ENCODE results near the gene MAP2K3.
"Not testable (repeated sequence)": the region's sequence is repeated elsewhere in the genome, so short reads cannot be mapped to it uniquely, and the experiment has no call there.

The MAP2K3 gene

GRCh38 chr17:21318439-21318838 is 33.9 kb downstream of the MAP2K3 start:
- Histone ChIP-seq H3K9ac (ENCODE audit: low read length) (no peak overlapping the region), H4K20me1 (ENCODE audit: insufficient read depth, low read length) (no peaks in the 10 kb centered on the region), H3K9me2 (ENCODE audit: low read depth, low read length) (no peaks in the 10 kb centered on the region), H3F3A (ENCODE audit: insufficient read depth, low read length) (no peaks in the 10 kb centered on the region), H2AFZ (ENCODE audit: low read length) (no peak overlapping the region), H3K27me3 (ENCODE audit: insufficient read depth, low read length) (no peaks in the 10 kb centered on the region), H3K4me2 (ENCODE audit: low read length) (no peak overlapping the region), H3K27ac (ENCODE audit: low read depth, low read length, poor library complexity, severe bottlenecking) (no peak overlapping the region), H3K9me3 (ENCODE audit: low read length) (no peaks in the 10 kb centered on the region), H3K4me1 (ENCODE audit: insufficient read depth, low read length, severe bottlenecking) (peaks cover 4% of the 10 kb centered on the region), H3K79me2 (ENCODE audit: insufficient read depth, low read length) (no peaks in the 10 kb centered on the region), H3K4me3 (ENCODE audit: low read depth, low read length, poor library complexity, severe bottlenecking) (no peak overlapping the region), H3K36me3 (ENCODE audit: insufficient read depth, low read length) (no peaks in the 10 kb centered on the region)
- TF ChIP-seq EZH2 (IDR thresholded peaks at IDR 0.05; ENCODE audit: borderline replicate concordance, low read length): no peak
- TF ChIP-seq CTCF (IDR thresholded peaks at IDR 0.05; ENCODE audit: low read length): no peak

DNA sequence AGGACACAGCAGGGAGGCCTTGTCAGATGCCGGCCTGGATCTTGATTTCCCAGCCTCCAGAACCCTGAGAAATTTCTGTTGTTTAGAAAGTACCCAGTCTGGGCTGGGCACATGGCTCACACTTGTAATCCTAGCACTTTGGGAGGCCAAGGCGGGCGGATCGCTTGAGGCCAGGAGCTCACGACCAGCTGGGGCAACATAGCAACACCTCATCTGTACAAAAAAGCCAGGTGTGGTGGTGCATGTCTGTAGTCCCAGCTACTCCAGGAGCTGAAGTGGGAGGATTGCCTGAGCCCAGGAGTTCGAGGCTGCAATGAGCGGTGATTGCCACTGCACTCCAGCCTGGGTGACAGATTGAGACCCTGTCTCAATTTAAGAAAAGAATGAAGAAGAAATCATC is 34.3 kb downstream of the MAP2K3 start:
- not testable (repeated sequence) for H3K9ac ChIP-seq (ENCODE audit: low read length); H3K27ac ChIP-seq (ENCODE audit: low read depth, low read length, poor library complexity, severe bottlenecking); H3K9me3 ChIP-seq (ENCODE audit: low read length); H3K79me2 ChIP-seq (ENCODE audit: insufficient read depth, low read length); H4K20me1 ChIP-seq (ENCODE audit: insufficient read depth, low read length); H3F3A ChIP-seq (ENCODE audit: insufficient read depth, low read length); H3K27me3 ChIP-seq (ENCODE audit: insufficient read depth, low read length); H3K36me3 ChIP-seq (ENCODE audit: insufficient read depth, low read length); H3K4me3 ChIP-seq (ENCODE audit: low read depth, low read length, poor library complexity, severe bottlenecking); H2AFZ ChIP-seq (ENCODE audit: low read length); H3K4me1 ChIP-seq (ENCODE audit: insufficient read depth, low read length, severe bottlenecking); H3K9me2 ChIP-seq (ENCODE audit: low read depth, low read length); H3K4me2 ChIP-seq (ENCODE audit: low read length)

DNA sequence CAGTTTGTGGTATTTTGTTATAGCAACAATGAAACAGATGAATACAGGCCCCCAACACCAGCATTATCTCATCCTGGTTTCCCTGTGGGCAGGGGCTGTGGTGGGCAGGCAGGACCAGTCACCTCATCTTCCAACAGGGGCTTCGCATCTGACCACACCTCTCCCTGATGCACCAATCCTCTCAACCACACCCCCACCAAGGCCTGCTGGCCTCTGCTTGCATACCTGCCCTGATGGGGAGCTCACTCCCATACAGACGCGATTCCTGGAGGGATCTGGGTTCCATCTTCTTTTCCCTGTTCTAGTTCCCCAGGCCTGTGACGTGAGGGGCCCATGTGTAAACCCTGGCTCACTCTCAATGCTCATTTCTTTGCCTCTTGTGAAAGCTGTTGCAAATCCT is 34.7 kb downstream of the MAP2K3 start:
- not testable (repeated sequence) for H3F3A ChIP-seq (ENCODE audit: insufficient read depth, low read length); H4K20me1 ChIP-seq (ENCODE audit: insufficient read depth, low read length); H3K4me3 ChIP-seq (ENCODE audit: low read depth, low read length, poor library complexity, severe bottlenecking); H2AFZ ChIP-seq (ENCODE audit: low read length); H3K36me3 ChIP-seq (ENCODE audit: insufficient read depth, low read length); H3K79me2 ChIP-seq (ENCODE audit: insufficient read depth, low read length); H3K9ac ChIP-seq (ENCODE audit: low read length); H3K9me3 ChIP-seq (ENCODE audit: low read length); H3K4me2 ChIP-seq (ENCODE audit: low read length); H3K27ac ChIP-seq (ENCODE audit: low read depth, low read length, poor library complexity, severe bottlenecking); H3K27me3 ChIP-seq (ENCODE audit: insufficient read depth, low read length); H3K9me2 ChIP-seq (ENCODE audit: low read depth, low read length)
- H3K4me1 ChIP-seq (ENCODE audit: insufficient read depth, low read length, severe bottlenecking): peaks cover 12% of the 10 kb centered on the region

DNA sequence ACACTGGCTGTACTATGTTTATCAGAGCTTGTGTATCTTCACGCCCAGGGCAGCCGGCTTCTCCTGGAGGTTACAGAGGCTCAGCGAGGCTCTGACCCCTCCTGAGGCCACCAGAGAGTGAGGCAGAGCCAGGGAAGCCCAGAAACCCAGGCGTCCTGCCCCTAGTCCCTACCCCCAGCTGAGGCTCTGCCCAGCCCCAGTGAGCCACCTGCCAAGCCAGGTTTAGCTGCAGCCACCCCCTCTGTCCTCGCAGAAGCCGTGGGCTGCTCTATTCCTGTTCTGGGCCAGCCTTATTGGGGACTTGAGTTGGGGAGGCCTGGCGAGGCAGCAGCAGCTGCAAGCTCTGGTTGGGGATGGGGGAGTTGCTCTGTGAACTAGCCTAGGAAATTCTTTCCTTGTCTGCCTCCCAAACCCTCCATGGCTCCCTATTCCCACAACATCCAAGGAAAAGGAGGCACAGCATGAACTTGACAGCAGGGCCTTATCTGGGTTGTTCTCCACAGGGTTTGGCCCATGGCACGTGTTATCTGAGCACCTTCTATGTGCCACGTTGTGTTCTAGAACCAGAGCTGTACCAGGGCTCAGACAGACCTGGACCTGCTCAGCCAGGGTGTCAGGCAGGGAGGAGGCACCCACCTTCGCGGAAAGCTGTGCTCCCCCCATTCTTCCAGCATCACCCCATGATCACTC is 35.3 kb downstream of the MAP2K3 start:
- not testable (repeated sequence) for H2AFZ ChIP-seq (ENCODE audit: low read length); H3K4me3 ChIP-seq (ENCODE audit: low read depth, low read length, poor library complexity, severe bottlenecking); H3K9ac ChIP-seq (ENCODE audit: low read length); H3K9me3 ChIP-seq (ENCODE audit: low read length); H3K27ac ChIP-seq (ENCODE audit: low read depth, low read length, poor library complexity, severe bottlenecking); H3F3A ChIP-seq (ENCODE audit: insufficient read depth, low read length); H3K27me3 ChIP-seq (ENCODE audit: insufficient read depth, low read length); H4K20me1 ChIP-seq (ENCODE audit: insufficient read depth, low read length); H3K36me3 ChIP-seq (ENCODE audit: insufficient read depth, low read length); H3K79me2 ChIP-seq (ENCODE audit: insufficient read depth, low read length); H3K4me2 ChIP-seq (ENCODE audit: low read length); H3K9me2 ChIP-seq (ENCODE audit: low read depth, low read length)
- H3K4me1 ChIP-seq (ENCODE audit: insufficient read depth, low read length, severe bottlenecking): peaks cover 18% of the 10 kb centered on the region

DNA sequence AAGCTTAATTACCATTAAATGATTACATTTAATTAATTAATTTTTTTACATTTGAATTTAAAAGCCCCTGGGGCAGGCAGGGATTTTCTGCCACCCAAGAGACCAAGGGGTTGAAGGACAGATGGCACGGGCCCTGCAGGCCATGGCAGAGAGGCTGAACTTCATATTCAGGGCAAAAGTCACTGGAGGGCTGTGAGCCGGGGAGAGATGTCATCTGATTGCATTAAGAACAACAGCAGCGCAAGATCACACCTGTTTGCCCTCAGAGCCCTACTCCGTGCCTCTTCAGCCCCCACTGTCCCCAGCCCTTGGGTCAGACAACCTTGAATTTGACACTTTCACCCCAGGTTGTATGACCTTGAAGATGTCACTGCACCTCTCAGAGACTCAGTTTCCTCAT is 35.9 kb downstream of the MAP2K3 start:
- not testable (repeated sequence) for H3K36me3 ChIP-seq (ENCODE audit: insufficient read depth, low read length); H3K79me2 ChIP-seq (ENCODE audit: insufficient read depth, low read length); H3K27me3 ChIP-seq (ENCODE audit: insufficient read depth, low read length); H3K9me3 ChIP-seq (ENCODE audit: low read length); H3K4me2 ChIP-seq (ENCODE audit: low read length); H3K4me3 ChIP-seq (ENCODE audit: low read depth, low read length, poor library complexity, severe bottlenecking); H4K20me1 ChIP-seq (ENCODE audit: insufficient read depth, low read length); H2AFZ ChIP-seq (ENCODE audit: low read length); H3K9me2 ChIP-seq (ENCODE audit: low read depth, low read length); H3K27ac ChIP-seq (ENCODE audit: low read depth, low read length, poor library complexity, severe bottlenecking); H3K9ac ChIP-seq (ENCODE audit: low read length); H3F3A ChIP-seq (ENCODE audit: insufficient read depth, low read length)
- H3K4me1 ChIP-seq (ENCODE audit: insufficient read depth, low read length, severe bottlenecking): peaks cover 18% of the 10 kb centered on the region

DNA sequence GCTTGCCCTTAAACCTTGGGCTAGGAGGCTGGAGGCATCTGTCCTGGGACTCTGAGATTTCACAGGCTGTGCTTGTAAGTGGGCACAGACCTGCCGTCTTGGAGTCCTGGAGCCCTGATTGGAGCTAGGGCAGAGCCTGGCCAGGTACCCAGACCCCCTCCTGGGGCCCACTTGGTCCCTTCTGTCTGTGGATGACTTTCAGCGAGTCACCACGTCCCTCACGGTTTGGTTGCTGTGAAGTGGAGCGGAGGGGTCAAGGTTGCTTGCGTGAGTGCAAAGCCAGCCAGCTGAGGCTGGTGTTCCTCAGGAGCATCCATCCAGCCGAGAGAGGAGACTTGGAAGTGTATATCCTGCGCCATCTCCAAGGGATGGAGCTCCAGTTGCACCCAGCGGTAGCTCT is 36.5 kb downstream of the MAP2K3 start:
- H3K36me3 ChIP-seq (ENCODE audit: insufficient read depth, low read length); H2AFZ ChIP-seq (ENCODE audit: low read length); H3K27me3 ChIP-seq (ENCODE audit: insufficient read depth, low read length); H3K4me3 ChIP-seq (ENCODE audit: low read depth, low read length, poor library complexity, severe bottlenecking); H3K79me2 ChIP-seq (ENCODE audit: insufficient read depth, low read length); H3K9ac ChIP-seq (ENCODE audit: low read length); H3K27ac ChIP-seq (ENCODE audit: low read depth, low read length, poor library complexity, severe bottlenecking); H3K4me2 ChIP-seq (ENCODE audit: low read length); H3K9me2 ChIP-seq (ENCODE audit: low read depth, low read length); H3K9me3 ChIP-seq (ENCODE audit: low read length); H4K20me1 ChIP-seq (ENCODE audit: insufficient read depth, low read length); H3F3A ChIP-seq (ENCODE audit: insufficient read depth, low read length): not testable (repeated sequence)
- peaks cover 18% of the 10 kb centered on the region for H3K4me1 ChIP-seq (ENCODE audit: insufficient read depth, low read length, severe bottlenecking)

- not testable (repeated sequence) for H3K9me3 ChIP-seq (ENCODE audit: low read length); H3K27ac ChIP-seq (ENCODE audit: low read depth, low read length, poor library complexity, severe bottlenecking); H3F3A ChIP-seq (ENCODE audit: insufficient read depth, low read length); H4K20me1 ChIP-seq (ENCODE audit: insufficient read depth, low read length); H3K9me2 ChIP-seq (ENCODE audit: low read depth, low read length); H3K79me2 ChIP-seq (ENCODE audit: insufficient read depth, low read length); H3K36me3 ChIP-seq (ENCODE audit: insufficient read depth, low read length); H3K4me3 ChIP-seq (ENCODE audit: low read depth, low read length, poor library complexity, severe bottlenecking); H3K27me3 ChIP-seq (ENCODE audit: insufficient read depth, low read length); H3K9ac ChIP-seq (ENCODE audit: low read length); H3K4me2 ChIP-seq (ENCODE audit: low read length); H2AFZ ChIP-seq (ENCODE audit: low read length)
- peaks cover 18% of the 10 kb centered on the region for H3K4me1 ChIP-seq (ENCODE audit: insufficient read depth, low read length, severe bottlenecking)
Observed at GRCh38 chr17:21321744-21322191, 37.3 kb downstream of the MAP2K3 start.

Data from OCI-LY1 (cell line).